Muscle of leg (tissue), 11 donors: Measurements from ENCODE around the gene SSNA1. TPM values are rescaled to one million over a fixed set of nuclear protein-coding genes. Genes with fewer than 3 reads are reported as not detected.

ENCODE experiments used
- DNase-seq: peaks from one replicate; pipeline ENCODE4 v3.0.0; 2013
- H3K27ac ChIP-seq: one replicate; pipeline ENCODE4 v1.5.1; 2013; ENCODE audit warnings: mild to moderate bottlenecking, low read length, control low read depth
- H3K27me3 ChIP-seq: one replicate; pipeline ENCODE4 v1.6.1; 2013; ENCODE audit warnings: low read length; ENCODE audit not compliant: control insufficient read depth, insufficient read depth
- H3K36me3 ChIP-seq: one replicate; pipeline ENCODE4 v1.6.1; 2013; ENCODE audit warnings: low read length; ENCODE audit not compliant: control insufficient read depth, insufficient read depth
- H3K4me1 ChIP-seq: one replicate; pipeline ENCODE4 v1.6.1; 2013; ENCODE audit warnings: low read length; ENCODE audit not compliant: control insufficient read depth, insufficient read depth
- H3K4me3 ChIP-seq: one replicate; pipeline ENCODE4 v1.5.1; 2013; ENCODE audit warnings: low read length, control low read depth
- H3K9me3 ChIP-seq: replicated peaks from 2 replicates; pipeline ENCODE4 v1.6.1; 2013; ENCODE audit warnings: low read depth, low read length; ENCODE audit not compliant: control insufficient read depth
- WGBS: methylation state at CpG from one replicate; pipeline ENCODE4 v1.1.5; 2013; ENCODE audit warnings: missing lambda C conversion rate; ENCODE audit not compliant: insufficient coverage; 5-methylcytosine and 5-hydroxymethylcytosine counted together
- polyA plus RNA-seq, 8 donors: library from polyadenylated mRNA; unstranded; fragments of 120-200 nt; gene quantifications; one replicate each; pipeline versions ENCODE4 v1.2.1 to v1.2.3, GENCODE V29; 2013; ENCODE audit warnings: inconsistent platforms in 1 of 8, low replicate concordance in 1 of 8; ENCODE audit not compliant: insufficient read length in 8 of 8, insufficient read depth in 1 of 8
- total RNA-seq: library from RNA; stranded (reverse); fragments of 120-200 nt; gene quantifications from one replicate; pipeline ENCODE4 v1.2.4, GENCODE V29; 2013

Gene SSNA1
- total and polyA plus RNA-seq, 9 donors, result 52.9 to 71.5 (median 67.7) TPM

DNA sequence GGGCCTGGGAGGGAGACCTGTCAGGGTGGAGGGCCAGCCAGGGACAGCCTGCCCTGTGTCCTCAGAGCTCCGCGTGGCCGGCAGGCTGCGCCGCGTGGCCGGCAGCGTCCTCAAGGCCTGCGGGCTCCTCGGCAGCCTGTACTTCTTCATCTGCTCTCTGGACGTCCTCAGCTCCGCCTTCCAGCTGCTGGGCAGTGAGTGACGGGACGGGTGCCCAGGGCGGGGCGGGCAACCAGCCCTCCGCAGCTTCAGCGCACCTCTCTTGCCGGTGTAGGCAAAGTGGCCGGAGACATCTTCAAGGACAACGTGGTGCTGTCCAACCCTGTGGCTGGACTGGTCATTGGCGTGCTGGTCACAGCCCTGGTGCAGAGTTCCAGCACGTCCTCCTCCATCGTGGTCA is 44.0 kb downstream of the SSNA1 start:
- H3K4me1 ChIP-seq, result peaks cover 39% of the 10 kb centered on the region
- no peak for DNase-seq
- H3K9me3 ChIP-seq, result no peaks in the 10 kb centered on the region
- no peak overlapping the region for H3K27ac ChIP-seq
- 76% methylated on average over 24 of the region's 24 CpGs for WGBS
- peaks cover 35% of the 10 kb centered on the region for H3K27me3 ChIP-seq
- no peak overlapping the region for H3K4me3 ChIP-seq
- no peaks in the 10 kb centered on the region for H3K36me3 ChIP-seq

DNA sequence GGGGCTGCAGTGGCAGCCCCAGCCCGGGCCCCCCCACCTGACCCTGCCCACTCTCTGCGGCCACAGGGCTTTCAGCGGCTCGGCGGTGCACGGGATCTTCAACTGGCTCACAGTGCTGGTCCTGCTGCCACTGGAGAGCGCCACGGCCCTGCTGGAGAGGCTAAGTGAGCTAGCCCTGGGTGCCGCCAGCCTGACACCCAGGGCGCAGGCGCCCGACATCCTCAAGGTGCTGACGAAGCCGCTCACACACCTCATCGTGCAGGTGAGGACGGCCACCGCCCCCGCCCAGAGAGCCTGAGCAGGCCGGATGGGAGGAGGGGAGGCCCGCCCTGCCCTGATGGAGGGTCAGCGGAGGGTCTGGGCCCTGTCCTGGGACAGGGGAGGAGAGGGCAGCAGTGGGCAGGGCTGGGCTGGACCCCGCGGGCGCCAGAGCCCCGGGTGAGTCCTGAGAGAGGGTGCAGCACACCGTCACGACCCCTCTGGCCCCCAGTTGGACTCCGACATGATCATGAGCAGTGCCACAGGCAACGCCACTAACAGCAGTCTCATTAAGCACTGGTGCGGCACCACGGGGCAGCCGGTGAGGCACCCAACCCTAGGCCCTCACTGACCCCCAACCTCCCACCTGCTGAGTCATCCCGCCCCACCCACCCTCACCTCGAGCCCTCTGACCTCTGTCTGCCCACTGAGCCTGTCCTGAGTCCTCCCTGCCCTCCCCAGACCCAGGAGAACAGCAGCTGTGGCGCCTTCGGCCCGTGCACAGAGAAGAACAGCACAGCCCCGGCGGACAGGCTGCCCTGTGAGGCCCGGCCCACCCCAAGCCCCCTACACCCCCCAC is 44.9 kb downstream of the SSNA1 start:
- Histone ChIP-seq H3K4me1 (peaks cover 43% of the 10 kb centered on the region), H3K27ac (no peak overlapping the region), H3K36me3 (no peaks in the 10 kb centered on the region), H3K4me3 (no peak overlapping the region), H3K9me3 (no peaks in the 10 kb centered on the region), H3K27me3 (peaks cover 32% of the 10 kb centered on the region)
- 77% methylated on average over 28 of the region's 40 CpGs for WGBS
- no peak for DNase-seq

GRCh38 chr9:137234055-137234697 is 45.7 kb downstream of the SSNA1 start:
- Histone ChIP-seq H3K27me3 (peaks cover 30% of the 10 kb centered on the region), H3K4me1 (peaks cover 52% of the 10 kb centered on the region), H3K27ac (no peak overlapping the region), H3K9me3 (no peaks in the 10 kb centered on the region), H3K4me3 (no peak overlapping the region), H3K36me3 (no peaks in the 10 kb centered on the region)
- DNase-seq, result no peak
- 64% methylated on average over 25 of the region's 40 CpGs for WGBS

DNA sequence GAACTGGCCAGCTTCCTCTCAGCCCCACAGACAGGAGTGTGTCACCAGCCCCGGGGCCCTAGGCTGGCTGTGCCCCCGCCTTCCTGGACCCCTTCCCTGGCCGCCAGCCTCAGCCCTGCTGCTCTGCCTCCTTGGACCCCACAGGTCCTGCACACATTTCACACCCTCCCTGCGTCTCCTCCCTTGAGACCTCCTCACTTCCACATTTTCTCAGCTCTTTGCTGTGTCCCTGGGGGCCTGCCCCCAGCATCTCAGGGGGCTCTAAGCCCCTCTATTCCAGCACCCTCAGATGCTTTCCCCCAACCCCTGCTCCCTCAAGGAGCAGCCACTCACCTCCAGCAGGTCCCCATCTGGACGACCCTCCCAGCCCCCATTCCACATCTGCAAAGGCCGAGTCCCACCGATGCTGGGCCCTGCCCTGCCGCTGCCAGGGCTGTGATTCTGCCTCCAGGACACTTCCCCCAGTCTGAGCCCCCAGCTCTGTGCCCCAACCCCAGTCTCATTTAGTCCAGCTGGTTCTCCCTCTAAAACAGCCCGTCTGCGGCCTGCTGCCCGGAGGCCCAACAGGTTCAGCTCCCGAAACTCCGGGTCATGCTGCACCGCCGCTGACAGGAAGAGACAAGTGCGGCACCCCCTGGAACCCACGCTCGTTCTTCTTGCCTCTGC is 46.4 kb downstream of the SSNA1 start:
- Histone ChIP-seq H3K27ac (no peak overlapping the region), H3K4me3 (no peak overlapping the region), H3K36me3 (no peaks in the 10 kb centered on the region), H3K27me3 (peaks cover 27% of the 10 kb centered on the region), H3K9me3 (no peaks in the 10 kb centered on the region), H3K4me1 (peaks cover 58% of the 10 kb centered on the region)
- no peak for DNase-seq
- 64% methylated on average over 17 of the region's 18 CpGs for WGBS

DNA sequence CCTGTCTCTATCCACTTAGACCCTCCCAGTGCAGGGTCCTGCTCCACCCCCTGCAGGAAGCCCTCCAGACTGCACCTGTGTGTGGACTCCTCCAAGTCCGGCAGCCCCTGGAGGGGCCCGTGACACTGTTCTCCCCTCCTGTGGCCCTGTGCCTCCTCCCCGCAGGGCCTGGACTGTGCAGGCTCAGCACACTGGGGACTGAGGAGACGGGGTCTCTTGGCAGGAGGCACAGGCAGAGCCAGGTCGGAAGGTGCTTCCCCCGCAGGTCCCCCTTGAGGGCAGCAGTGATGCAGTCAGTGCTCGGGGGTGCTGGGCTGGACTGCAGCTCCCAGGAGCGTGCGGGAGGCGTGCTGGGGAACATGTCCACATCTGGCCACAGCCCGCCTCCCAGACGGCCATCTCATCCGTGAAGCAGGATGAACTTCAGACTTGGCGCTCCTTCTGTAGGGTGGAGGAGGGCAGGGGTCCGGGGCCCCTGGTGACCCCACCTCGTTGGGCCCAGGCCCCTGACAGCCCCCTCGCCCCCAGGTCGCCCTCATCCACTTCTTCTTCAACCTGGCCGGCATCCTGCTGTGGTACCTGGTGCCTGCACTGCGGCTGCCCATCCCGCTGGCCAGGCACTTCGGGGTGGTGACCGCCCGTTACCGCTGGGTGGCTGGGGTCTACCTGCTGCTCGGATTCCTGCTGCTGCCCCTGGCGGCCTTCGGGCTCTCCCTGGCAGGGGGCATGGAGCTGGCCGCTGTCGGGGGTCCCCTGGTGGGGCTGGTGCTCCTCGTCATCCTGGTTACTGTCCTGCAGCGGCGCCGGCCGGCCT is 47.2 kb downstream of the SSNA1 start:
- WGBS, result 52% methylated on average over 35 of the region's 35 CpGs
- no peaks in the 10 kb centered on the region for H3K36me3 ChIP-seq
- H3K4me1 ChIP-seq, result peaks cover 58% of the 10 kb centered on the region
- H3K9me3 ChIP-seq, result no peaks in the 10 kb centered on the region
- peak overlapping the region; percentile 14 for H3K4me3 ChIP-seq
- H3K27ac ChIP-seq, result peak overlapping the region; percentile 64
- DNase-seq, result no peak
- peaks cover 23% of the 10 kb centered on the region for H3K27me3 ChIP-seq

- H3K36me3 ChIP-seq, result no peaks in the 10 kb centered on the region
- WGBS, result 9% methylated on average over 27 of the region's 31 CpGs
- H3K4me3 ChIP-seq, result peak overlapping the region; percentile 31
- peak overlapping the region; percentile 98 for H3K27ac ChIP-seq
- H3K4me1 ChIP-seq, result peaks cover 58% of the 10 kb centered on the region
- H3K27me3 ChIP-seq, result peaks cover 23% of the 10 kb centered on the region
- no peaks in the 10 kb centered on the region for H3K9me3 ChIP-seq
- peak; percentile 83 for DNase-seq
Measured at GRCh38 chr9:137236238-137236935, 47.9 kb downstream of the SSNA1 start.

- Histone ChIP-seq H3K4me1 (peaks cover 59% of the 10 kb centered on the region), H3K27ac (peak overlapping the region; percentile 98), H3K4me3 (peak overlapping the region; percentile 31), H3K36me3 (peaks cover 2% of the 10 kb centered on the region), H3K27me3 (peaks cover 20% of the 10 kb centered on the region), H3K9me3 (no peaks in the 10 kb centered on the region)
- peak; percentile 64 for DNase-seq
- 29% methylated on average over 7 of the region's 11 CpGs for WGBS
Measured at GRCh38 chr9:137236936-137237421, 48.5 kb downstream of the SSNA1 start.

GRCh38 chr9:137237759-137238726 is 49.6 kb downstream of the SSNA1 start:
- Histone ChIP-seq H3K27me3 (peaks cover 11% of the 10 kb centered on the region), H3K4me3 (peak overlapping the region; percentile 11), H3K4me1 (peaks cover 65% of the 10 kb centered on the region), H3K36me3 (peaks cover 12% of the 10 kb centered on the region), H3K9me3 (no peaks in the 10 kb centered on the region), H3K27ac (peak overlapping the region; percentile 98)
- DNase-seq, result peak; percentile 83
- WGBS, result 58% methylated on average over 10 of the region's 13 CpGs
